Left lobe of liver (tissue), 2 donors: ENCODE data around the gene TCEANC2. TPM values are rescaled to one million over a fixed set of nuclear protein-coding genes. Genes with fewer than 3 reads are reported as not detected.
"Not testable (repeated sequence)": the region's sequence is repeated elsewhere in the genome, so short reads cannot be mapped to it uniquely, and the experiment has no call there.

ENCODE experiments used
- ATAC-seq: fragments of 200-7000 bp; cut with Tn5 transposase; one replicate; pipeline ENCODE4 v1.9.1; 2020; ENCODE audit warnings: mild to moderate bottlenecking, moderate library complexity
- DNase-seq: peaks from one replicate; pipeline ENCODE4 v3.0.0-alpha.2; 2020; ENCODE audit warnings: low spot score
- total RNA-seq: library from RNA; stranded (reverse); gene quantifications from one replicate; pipeline ENCODE4 v1.2.1, GENCODE V29; 2021
- donor health status: DM: no; HTN: no; CAD: no; lungs with moderate emphysema.
- donor health status: DM: no; HTN: yes; CAD: no.

TCEANC2 gene
- total RNA-seq, 1 donor from 2014 or later, result 2.9 TPM

DNA sequence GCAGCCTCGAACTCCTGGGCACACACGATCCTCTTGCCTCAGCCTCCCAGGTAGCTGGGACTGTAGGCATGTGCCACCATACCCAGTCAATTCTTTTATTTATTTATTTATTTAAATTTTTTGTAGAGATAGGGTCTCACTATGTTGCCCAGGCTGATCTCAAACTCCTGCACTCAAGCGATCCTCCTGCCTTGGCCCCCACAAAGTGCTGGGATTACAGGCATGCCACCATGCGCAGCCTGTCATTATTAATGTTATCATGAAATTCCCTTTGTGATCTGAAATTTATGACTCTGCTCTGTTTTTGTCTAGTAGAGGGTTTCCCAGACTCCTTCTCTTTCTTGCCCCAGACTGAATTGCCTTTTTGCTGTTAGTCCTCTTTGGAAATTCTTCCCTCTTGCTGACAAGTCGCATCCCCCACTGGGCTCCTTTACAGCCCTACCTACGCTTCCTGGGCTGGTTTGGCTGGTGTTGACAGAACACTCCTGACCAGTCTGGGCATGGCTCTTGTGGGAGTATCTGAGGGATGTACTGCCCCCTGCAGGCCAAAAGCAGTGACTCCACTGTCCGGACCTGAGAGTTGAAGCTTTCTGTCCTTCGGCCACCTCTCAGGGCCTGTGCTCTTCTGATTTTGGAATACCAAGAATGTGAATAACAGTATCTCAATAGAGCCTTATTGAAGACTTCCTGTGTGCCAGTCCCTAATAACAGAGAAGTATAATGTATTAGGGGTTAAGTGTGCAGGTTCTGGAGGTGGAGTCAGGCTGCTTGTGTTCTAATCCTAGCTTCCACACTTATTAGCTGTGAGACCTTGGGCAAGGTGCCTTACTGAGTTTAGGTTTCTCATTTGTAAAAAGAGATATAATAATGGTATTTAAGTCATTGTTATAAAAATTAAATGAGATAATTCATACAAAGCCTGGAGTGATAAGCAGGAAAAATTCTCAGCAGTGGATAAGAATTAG, 28.2 kb downstream of the TCEANC2 start:
- DNase-seq (peak; percentile 78), ATAC-seq (peak; percentile 98)

DNA sequence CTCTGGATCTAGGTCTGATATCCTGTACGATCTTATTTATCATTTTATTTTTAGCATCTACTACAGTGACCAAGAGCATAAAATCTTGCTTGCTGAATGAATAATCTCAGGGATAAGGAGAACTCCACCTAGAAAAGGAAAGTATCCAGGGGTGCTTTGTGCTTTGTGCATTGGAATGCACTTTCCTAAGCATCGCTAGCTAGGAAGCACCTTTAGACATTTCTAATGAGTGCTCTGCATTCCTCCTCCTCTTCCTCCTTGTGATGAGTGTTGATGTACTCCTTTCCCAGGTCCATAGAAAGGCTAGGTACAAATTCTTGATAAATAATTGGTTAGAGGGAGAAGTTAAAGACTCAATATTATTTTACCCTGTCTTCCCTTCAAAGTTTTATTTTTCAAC, 31.4 kb downstream of the TCEANC2 start:
- ATAC-seq (no peak), DNase-seq (no peak)

DNA sequence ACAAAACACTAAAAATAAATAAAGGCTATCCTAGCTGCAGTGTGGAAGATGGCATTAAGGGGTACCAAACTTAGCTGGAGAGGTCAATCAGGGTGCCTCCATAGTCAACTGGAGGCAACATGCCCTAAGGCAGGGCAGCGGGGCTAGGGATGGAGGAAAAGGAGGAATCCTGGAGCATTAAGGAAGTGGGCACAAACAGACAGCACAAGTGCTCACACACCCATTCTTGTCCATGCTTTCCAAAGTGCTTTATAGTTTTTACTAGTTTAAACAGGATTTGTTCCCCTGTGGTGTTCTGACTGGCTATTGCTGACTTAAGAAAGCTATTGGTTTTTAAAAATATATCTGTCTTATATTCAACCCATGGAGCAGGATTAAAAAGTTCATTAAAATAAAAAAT, 33.3 kb downstream of the TCEANC2 start:
- no peak for ATAC-seq
- no peak for DNase-seq

DNA sequence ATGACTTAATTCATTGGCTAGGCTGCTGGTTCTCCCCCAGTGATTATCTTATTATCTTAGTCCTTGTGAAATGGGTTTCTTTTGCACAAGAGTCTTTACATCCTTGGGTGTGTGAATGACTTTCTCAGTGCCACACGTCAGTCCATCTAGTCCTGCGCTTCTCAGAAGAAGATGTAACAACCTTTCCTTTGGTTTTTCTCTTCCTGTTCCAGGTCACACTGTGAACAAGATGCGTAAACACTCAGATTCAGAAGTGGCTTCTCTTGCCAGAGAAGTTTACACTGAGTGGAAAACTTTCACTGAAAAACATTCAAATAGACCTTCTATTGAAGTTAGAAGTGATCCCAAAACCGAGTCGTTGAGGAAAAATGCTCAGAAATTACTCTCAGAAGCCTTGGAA, 35.0 kb downstream of the TCEANC2 start:
- no peak for ATAC-seq

DNA sequence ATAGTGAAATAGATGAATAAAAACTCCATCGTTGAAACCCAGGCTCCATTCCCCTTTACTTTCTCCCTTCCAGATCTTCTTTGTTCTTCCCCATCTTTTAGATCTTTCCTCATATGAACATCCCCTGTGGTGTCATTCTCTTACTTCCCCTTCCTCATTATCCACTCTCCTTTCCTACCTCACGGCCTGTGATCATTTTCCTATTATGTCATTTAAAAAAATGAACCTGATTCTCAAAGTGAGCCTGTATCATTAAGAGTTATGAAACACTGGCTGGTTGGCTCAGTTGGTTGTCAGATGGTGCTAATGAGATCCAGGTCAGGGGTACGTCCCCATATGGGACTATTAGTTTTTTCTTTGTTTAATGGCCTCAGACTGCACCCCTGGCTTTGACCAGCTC, 38.3 kb downstream of the TCEANC2 start:
- DNase-seq, result no peak
- ATAC-seq, result no peak

More for the DNA sequence above, 35.0 kb downstream of the TCEANC2 start:
- DNase-seq, result no peak

DNA sequence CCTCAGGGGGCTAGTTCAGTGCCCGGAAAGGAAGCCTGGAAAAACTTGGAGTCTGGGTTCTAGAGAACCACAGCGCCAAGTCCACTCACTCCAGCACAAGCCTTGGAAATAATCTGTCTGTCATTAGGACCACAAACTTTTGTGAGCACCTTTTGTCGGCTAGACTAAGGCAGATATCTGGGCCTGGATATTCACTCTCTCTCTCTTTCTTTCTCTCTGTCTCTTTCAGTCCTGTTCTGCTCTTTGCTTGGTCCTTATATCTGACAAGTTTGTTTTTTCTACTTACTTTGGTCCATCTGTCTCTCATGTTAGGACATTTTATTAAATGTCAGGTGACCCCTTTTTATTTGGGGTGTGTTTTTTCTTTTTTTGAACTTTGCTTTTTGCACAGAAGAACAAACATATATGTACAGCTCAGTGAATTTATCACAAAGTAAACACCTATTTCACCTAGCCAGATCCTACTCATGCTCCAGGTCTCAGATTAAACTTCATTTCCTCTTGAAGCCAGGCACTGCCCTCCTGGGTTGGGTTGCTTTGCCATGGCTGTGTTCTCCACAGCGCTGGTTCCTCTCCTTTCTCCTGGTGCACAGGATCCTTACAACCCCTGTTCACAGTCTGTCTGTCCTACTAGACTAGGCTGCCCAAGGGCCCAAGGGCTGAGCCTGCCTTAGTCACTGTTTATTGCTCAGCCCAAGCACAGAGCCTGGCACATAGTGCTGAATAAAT, 40.8 kb downstream of the TCEANC2 start:
- ATAC-seq (peak; percentile 76), DNase-seq (no peak)

DNA sequence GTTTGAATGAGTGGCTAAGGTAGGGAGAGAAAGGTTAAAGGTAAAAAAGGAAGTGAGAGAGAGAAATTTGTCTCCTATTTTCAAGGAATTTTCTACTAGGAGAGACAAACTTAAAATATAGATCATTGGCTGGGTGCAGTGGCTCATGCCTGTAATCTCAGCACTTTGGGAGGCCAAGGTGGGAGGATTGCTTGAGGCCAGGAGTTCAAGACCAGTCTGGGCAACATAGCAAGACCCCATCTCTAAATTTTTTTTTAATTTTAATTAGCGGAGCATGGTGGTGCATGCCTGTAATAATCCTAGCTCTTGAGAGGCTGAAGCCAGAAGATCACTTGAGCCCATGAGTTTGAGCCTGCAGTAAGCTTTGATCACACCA, 41.3 kb downstream of the TCEANC2 start:
- not testable (repeated sequence) for DNase-seq, ATAC-seq

DNA sequence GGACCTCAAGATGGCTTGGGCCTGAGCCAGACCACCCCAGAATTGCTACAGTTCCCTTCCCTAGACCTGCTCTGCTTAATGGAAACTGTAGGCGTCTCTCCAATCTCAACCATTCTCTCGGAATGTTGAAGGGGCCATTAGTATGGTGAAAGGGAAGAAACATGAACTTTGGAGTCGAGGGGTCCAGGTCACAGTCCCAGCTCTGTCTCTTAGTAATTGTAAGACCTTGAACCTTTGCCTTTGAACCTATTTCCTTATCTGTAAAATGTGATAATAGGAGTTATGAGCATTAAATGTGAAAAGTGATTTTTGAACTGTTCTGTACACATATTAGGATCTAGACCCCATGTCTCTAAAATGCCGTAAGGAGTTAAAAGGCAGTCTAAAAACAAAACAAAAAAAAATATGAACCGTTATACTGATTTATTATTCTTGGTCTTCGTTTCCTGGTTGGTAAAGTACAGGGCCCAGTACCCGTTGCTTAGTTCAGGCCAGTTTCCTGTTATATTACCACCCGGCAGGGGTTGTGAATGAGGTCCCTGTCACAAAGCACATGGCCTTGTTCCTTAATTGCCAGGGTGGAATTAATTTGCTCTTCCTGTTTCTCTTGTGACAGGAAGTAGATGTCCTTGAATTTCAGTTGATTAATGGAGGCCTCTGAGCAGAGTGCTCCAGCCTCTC, 42.3 kb downstream of the TCEANC2 start:
- DNase-seq, result no peak
- ATAC-seq, result peak; percentile 66

DNA sequence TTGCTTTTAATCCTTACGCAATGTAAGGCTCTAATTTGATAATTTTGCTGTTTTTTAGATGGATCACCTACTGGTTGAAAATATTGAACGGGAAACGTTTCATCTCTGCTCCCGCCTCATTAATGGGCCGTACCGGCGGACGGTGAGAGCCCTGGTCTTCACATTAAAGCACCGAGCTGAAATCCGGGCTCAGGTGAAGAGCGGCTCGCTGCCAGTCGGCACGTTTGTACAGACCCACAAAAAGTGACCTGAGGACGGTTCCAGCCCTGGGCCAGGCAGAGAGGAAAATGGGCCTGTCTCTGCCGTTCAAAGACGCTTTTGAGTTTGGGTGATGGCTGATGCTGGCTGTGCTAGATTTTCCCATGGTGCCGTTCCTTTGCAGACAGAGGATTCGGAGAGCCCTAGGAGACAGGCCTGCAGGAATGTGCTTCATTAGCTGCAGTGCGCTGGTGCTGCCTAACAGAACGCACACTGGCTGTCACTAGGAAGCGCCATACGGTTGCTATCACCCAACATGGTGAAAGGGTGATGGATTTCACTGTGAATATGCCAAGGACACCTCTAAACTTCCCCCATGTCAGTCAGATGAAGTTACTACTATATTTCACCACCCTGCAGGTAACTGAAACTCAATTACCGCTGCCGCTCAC, 42.9 kb downstream of the TCEANC2 start:
- ATAC-seq, result no peak
- DNase-seq, result no peak

DNA sequence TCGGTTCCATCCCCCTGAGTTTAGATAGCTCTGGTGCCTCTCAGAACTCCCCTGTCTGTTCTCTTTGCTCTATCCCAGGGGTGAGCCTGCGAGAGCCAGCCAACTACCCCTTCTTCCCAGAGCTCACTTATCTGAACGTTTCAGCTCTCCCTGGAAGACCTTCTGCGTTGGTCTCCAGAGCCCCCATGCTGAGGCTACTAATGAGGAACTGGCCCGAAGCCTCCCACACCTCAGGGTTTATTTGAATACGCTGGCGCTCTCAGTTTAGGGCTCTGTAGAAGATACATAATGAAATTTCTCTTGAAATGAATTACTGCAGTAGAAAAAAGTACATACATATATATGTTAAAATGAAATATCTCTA, 43.5 kb downstream of the TCEANC2 start:
- no peak for DNase-seq
- ATAC-seq, result no peak

DNA sequence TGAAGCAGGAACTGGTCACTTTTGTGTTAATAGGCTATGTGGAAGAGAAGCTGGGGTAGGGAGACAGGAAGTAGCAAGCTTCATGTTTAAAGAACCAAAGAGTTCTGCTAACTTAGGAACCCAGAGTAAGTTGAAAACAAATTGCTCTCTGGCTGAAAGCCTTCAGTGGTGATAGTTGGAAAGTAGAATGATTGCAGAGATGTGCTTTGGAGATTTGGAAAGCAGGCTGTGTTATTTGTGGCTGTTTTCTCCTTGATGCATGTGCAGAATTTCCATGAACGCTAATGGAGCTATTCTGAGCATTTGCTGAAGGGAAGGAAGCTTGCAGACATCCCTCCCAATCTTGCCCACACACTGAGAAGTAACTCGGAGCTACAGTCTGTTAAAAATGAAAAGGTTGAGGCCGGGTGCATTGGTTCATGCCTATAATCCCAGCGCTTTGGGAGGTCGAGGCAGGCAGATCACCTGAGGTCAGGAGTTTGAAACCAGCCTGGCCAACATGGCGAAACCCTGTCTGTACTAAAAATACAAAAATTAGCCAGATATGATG, 45.7 kb downstream of the TCEANC2 start:
- DNase-seq (no peak), ATAC-seq (no peak)

DNA sequence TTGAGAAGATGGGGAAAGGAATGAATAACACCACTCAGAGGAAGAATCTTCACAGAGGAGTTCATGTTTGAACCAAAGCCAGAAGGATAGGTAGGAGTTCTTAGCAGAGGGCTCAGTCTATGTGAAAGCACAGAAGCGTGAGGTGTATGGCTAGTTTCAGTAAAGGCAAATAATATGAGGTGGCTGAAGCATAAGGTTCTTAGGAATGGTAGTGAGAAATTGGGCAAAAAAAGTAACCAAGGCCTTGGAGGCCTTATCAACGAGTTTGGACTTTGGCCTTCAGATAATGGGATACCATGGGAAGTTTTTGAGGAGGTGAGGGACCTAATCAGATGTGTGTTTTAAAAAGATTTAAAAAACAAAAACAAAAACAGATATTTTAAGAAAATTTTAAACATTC, 47.1 kb downstream of the TCEANC2 start:
- DNase-seq, result no peak
- ATAC-seq, result no peak

DNA sequence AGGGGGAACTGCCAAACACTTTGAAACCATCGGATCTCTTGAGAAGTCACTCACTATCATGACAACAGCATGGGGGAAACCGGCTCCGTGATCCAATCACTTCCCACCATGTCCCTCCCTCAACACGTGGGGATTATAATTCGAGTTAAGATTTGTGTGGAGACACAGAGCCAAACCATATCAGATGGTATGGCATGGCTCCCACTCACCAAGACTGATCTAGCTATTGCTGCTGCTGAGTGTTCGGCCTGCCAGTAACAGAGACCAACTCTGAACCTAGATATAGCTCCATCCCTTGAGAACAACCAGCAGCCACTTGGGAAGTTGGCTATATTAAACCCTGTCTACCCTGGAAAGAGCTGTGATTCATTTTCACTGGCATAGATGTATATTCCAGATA, 50.0 kb downstream of the TCEANC2 start:
- ATAC-seq, result no peak

DNA sequence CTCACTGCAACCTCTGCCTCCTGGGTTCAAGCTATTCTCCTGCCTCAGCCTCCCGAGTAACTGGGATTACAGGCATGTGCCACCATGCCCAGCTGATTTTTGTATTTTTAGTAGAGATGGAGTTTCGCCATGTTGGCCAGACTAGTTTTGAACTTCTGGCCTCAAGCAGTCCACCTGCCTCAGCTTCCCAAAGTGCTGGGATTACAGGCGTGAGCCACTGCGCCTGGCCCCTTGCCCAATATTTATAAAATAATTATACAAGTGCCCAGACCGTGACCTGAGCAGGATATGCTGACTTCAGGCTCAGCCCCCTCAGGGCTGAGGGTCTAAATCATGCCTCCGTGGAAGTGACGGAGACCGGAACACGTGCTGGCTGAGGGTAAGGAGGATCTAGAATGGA, 51.2 kb downstream of the TCEANC2 start:
- ATAC-seq, result not testable (repeated sequence)
- peak; percentile 7 for DNase-seq

More for the DNA sequence above, 50.0 kb downstream of the TCEANC2 start:
- no peak for DNase-seq

DNA sequence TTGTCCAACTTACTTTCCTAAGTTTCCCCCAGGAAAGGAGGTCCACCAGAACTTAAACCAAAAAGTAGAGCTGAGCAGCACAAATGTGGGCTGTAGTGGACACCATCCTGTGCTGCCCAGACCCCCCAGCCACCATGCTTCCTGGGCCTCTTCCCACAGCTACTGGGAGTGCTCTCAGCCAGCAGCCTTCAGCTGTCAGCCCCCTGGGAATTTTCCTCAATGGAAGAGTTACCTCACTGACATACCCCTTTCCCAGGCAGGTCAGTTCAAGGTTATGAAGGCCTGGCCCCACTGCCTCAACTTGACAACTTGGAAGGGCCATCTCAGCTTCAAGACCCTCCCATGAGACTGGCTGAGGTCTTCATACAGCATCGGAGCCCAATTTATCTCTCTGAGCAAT, 51.7 kb downstream of the TCEANC2 start:
- ATAC-seq, result no peak
- DNase-seq, result peak; percentile 16

DNA sequence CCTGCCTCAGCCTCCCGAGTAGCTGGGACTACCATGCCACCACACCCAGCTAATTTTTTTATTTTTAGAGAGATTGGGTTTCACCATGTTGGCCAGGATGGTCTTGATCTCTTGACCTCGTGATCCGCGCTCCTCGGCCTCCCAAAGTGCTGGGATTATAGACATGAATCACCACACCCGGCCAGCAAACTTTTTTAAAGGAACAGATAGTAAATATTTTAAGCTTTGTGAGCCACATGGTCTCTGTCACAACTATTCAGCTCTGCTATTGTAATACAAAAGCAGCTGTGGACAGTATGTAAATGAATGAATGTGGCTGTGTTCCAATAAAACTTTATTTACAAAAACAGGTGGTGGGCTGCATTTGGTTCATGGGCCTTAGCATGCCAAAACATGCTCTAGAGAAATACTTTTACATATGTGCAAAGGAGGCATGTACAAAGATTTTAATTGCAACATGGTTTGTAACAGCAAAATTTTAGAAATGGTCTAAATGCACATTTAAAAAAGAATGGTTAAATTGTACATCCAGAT, 52.4 kb downstream of the TCEANC2 start:
- ATAC-seq, result no peak
- peak; percentile 5 for DNase-seq

DNA sequence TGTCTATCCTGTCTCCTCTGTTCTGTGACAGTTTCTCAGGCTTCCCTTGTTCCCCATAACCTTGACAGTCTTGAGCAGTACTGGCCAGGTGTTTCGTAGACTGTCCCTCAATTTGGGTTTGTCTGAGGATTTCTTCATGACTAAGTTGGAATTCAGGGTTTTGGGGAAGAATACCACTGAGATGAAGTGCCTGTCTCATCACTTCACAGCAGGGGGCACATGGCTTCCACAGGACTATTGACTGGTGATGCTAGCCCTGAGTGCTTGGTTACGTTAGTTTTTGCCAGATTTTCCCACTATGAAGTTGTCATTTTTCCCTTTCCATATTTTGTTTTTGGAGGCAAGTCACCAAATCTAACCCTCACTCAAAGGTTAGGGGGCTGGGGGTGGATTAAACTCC, 53.7 kb downstream of the TCEANC2 start:
- ATAC-seq (no peak), DNase-seq (peak; percentile 15)

DNA sequence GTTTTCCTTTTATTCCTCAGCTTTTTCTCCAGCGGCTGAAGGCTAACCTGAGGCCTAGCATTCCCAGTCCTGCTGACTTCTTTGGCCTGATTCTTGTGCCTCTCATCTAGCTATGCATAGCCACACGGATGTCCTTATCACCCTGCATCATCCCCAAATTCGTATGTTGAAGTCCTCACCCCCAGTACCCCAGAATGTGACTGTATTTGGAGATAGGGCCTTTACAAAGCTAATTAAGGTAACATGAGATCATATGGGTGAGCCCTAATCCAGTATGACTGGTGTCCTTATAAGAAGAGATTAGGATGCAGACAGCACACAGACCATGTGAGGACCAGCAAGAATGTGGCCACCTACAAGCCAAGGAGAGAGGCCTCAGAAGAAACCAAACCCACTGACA, 54.7 kb downstream of the TCEANC2 start:
- DNase-seq (peak; percentile 5), ATAC-seq (no peak)

DNA sequence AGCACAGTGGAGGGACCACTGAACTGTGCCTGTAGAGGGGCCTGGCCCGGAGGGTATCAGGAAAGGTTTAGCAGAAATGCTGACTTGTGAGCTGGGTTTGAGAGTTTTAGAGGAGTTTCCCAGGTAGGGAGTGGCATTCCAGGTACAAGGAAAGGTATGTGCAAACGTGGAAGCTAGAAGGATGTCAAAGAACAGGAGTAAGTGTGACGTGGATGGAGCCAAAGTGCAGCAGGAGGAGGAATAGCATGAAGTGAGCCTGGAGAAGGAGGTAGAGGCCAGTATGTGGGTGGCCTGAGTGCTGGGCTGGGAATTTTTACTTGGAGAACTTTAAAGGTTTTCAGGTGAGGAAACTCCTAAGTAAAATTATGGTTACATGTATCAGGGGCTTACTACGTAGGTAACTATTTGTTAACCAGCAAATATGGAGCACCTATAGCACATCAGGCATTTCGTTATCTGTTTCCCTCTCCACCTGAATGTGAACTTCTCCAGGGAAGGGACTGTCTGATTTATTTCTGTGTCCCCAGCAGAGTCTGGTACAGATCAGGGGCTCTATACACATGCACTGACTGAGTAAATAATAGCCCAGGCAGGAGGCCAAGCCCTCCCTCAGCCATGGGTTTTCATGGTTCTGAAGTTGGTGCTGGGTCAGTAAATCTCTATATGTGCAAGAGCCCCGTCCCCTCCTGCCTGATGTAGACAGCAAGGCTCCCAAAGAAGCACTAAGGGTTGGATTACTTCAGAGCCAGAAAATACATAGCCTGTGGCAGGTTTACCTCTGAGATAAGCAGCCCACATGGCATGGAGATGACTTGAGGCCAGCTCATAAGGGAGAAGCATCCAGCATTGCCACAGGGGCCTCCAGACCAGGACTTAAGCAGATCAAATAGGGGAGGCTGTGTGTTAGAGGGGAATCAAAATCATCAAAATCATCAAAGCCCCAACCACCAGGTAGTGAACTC, 56.0 kb downstream of the TCEANC2 start:
- DNase-seq (peak; percentile 11), ATAC-seq (no peak)
